ENCODE data around the gene LTK. TPM values are rescaled to one million over a fixed set of nuclear protein-coding genes. Genes with fewer than 3 reads are reported as not detected.

Gene LTK
- total and polyA plus RNA-seq, 10 donors, result 0.93 to 7.0 (median 4.5) TPM

- intact Hi-C loops (cut with DNase I; ENCODE audit: low total_unique reads), result no loop called here
- Histone ChIP-seq H3K9me3 (no peaks in the 10 kb centered on the region), H3K36me3 (peaks cover 0 to 5% (median 0%) of the 10 kb centered on the region in 6 donors), H3K27me3 (replicated peaks in 1 of 7) (peaks cover 9 to 45% (median 28%) of the 10 kb centered on the region in 7 donors), H3K4me1 (peaks cover 23 to 36% (median 28%) of the 10 kb centered on the region in 6 donors), H3K4me3 (peak overlapping the region; percentile 16 to 69 (median 42)), H3K27ac (no peak overlapping the region)
- no peak for DNase-seq
- no peak for TF ChIP-seq POLR2AphosphoS5 (IDR thresholded peaks at IDR 0.05)
- no peak for TF ChIP-seq CTCF (IDR thresholded peaks at IDR 0.05 in 8 of 11, conservative IDR thresholded peaks at IDR 0.05 in 3 of 11)
- TF ChIP-seq POLR2A (IDR thresholded peaks at IDR 0.05), result no peak
- WGBS, 5 donors, result 2 to 6% (median 3%) methylated on average over 21 to 49 of the region's 49 CpGs
Observed at GRCh38 chr15:41511899-41512369, 1.7 kb downstream of the LTK start.

GRCh38 chr15:41511331-41511898 is 2.2 kb downstream of the LTK start:
- no peak for DNase-seq
- Histone ChIP-seq H3K27ac (no peak overlapping the region), H3K36me3 (peaks cover 0 to under 1% (median 0%) of the 10 kb centered on the region in 6 donors), H3K4me3 (peak overlapping the region in 7 of 8 donors; percentile 31 to 69 (median 43)), H3K4me1 (peaks cover 23 to 36% (median 28%) of the 10 kb centered on the region in 6 donors), H3K9me3 (no peaks in the 10 kb centered on the region), H3K27me3 (replicated peaks in 1 of 7) (peaks cover 9 to 45% (median 28%) of the 10 kb centered on the region in 7 donors)
- intact Hi-C loops (cut with DNase I; ENCODE audit: low total_unique reads), result no loop called here
- no peak for TF ChIP-seq POLR2AphosphoS5 (IDR thresholded peaks at IDR 0.05)
- TF ChIP-seq POLR2A (IDR thresholded peaks at IDR 0.05), result no peak
- TF ChIP-seq CTCF (IDR thresholded peaks at IDR 0.05 in 8 of 11, conservative IDR thresholded peaks at IDR 0.05 in 3 of 11), result no peak
- WGBS, 5 donors, result 7 to 26% (median 15%) methylated on average over 19 to 56 of the region's 56 CpGs; no CpG with 5 or more reads in 1 of the 5 donors

GRCh38 chr15:41510728-41511127 is 2.9 kb downstream of the LTK start:
- TF ChIP-seq POLR2AphosphoS5 (IDR thresholded peaks at IDR 0.05) (no peak), CTCF (IDR thresholded peaks at IDR 0.05 in 8 of 11, conservative IDR thresholded peaks at IDR 0.05 in 3 of 11) (no peak), POLR2A (IDR thresholded peaks at IDR 0.05) (no peak)
- no peaks in the 10 kb centered on the region for H3K36me3 ChIP-seq
- no peak for DNase-seq
- H3K4me1 ChIP-seq, result peaks cover 23 to 36% (median 28%) of the 10 kb centered on the region in 6 donors
- intact Hi-C loops (cut with DNase I; ENCODE audit: low total_unique reads), result no loop called here
- H3K27me3 ChIP-seq (replicated peaks in 1 of 7), result peaks cover 9 to 45% (median 28%) of the 10 kb centered on the region in 7 donors
- H3K4me3 ChIP-seq, result no peak overlapping the region
- H3K27ac ChIP-seq, result no peak overlapping the region
- 86 to 94% (median 88%) methylated on average over 7 of the region's 7 CpGs for WGBS, 5 donors
- no peaks in the 10 kb centered on the region for H3K9me3 ChIP-seq

GRCh38 chr15:41507820-41508290 is 5.8 kb downstream of the LTK start:
- Histone ChIP-seq H3K27ac (no peak overlapping the region), H3K4me3 (no peak overlapping the region), H3K36me3 (no peaks in the 10 kb centered on the region), H3K4me1 (peaks cover 13 to 29% (median 23%) of the 10 kb centered on the region in 6 donors), H3K27me3 (replicated peaks in 1 of 7) (peaks cover 9 to 52% (median 26%) of the 10 kb centered on the region in 7 donors), H3K9me3 (no peaks in the 10 kb centered on the region)
- TF ChIP-seq POLR2A (IDR thresholded peaks at IDR 0.05), result no peak
- no peak for TF ChIP-seq POLR2AphosphoS5 (IDR thresholded peaks at IDR 0.05)
- TF ChIP-seq CTCF (IDR thresholded peaks at IDR 0.05 in 8 of 11, conservative IDR thresholded peaks at IDR 0.05 in 3 of 11), result no peak
- DNase-seq, result no peak
- intact Hi-C loops (cut with DNase I; ENCODE audit: low total_unique reads), result no loop called here
- 79 to 93% (median 84%) methylated on average over 7 of the region's 7 CpGs for WGBS, 5 donors

Data from spleen (tissue), 11 donors.